ENCODE results near the gene DES. TPM values are rescaled to one million over a fixed set of nuclear protein-coding genes. Genes with fewer than 3 reads are reported as not detected.

DES gene
- total and polyA plus RNA-seq, 2 experiments from 2014 or later, result 1.3 to 2.0 TPM

GRCh38 chr2:219448099-219448775 lies 30.1 kb downstream of the DES start (continued):
- TF ChIP-seq REST (IDR thresholded peaks at IDR 0.05; ENCODE audit: unreplicated experiment) (no peak), ZNF114 (CRISPR knock-in tag; IDR thresholded peaks at IDR 0.05) (no peak), ETS1 (IDR thresholded peaks at IDR 0.05) (no peak), CTCF (conservative IDR thresholded peaks at IDR 0.05; ENCODE audit: low read depth in 2 of 2) (no peak), ZNF331 (CRISPR knock-in tag; IDR thresholded peaks at IDR 0.05; ENCODE audit: low read depth) (no peak), EZH2 (IDR thresholded peaks at IDR 0.05; ENCODE audit: low read depth, unreplicated experiment) (no peak), CREB1 (CRISPR knock-in tag; IDR thresholded peaks at IDR 0.05; ENCODE audit: low read depth) (no peak)

- peak overlapping the region; percentile 56 for H3K4me3 ChIP-seq
- Mint-ChIP-seq H3K4me1 (peaks cover 35% of the 10 kb centered on the region), H3K27me3 (ENCODE audit: insufficient read depth, low read depth, poor library complexity) (peaks cover 38% of the 10 kb centered on the region)
Measured at GRCh38 chr2:219448776-219449341, 30.7 kb downstream of the DES start.

More at GRCh38 chr2:219448776-219449341, 30.7 kb downstream of the DES start:
- Histone ChIP-seq H3K4me2 (peak overlapping the region; percentile 85), H3K9me2 (ENCODE audit: insufficient read depth) (no peaks in the 10 kb centered on the region), H3K36me3 (ENCODE audit: insufficient read depth) (no peaks in the 10 kb centered on the region), H3K4me1 (ENCODE audit: insufficient read depth) (peaks cover 31% of the 10 kb centered on the region), H3F3A (replicated peaks; ENCODE audit: low read depth) (0 out of 2 replicates have a peak, but pooled peaks cover 4% of the 10 kb centered on the region), H3K27me3 (ENCODE audit: insufficient read depth) (peaks cover 26% of the 10 kb centered on the region), H4K20me1 (replicated peaks; ENCODE audit: insufficient read depth) (no peaks in the 10 kb centered on the region; the same call in 1 of the 2 replicates), H2AFZ (no peak overlapping the region), H3K79me2 (replicated peaks; ENCODE audit: insufficient read depth) (no peaks in the 10 kb centered on the region), H3K27ac (ENCODE audit: low read depth) (no peak overlapping the region)
- ATAC-seq, result peak; percentile 83
- no peak overlapping the region for H3K27ac Mint-ChIP-seq
- H3K36me3 Mint-ChIP-seq (ENCODE audit: low read depth), result peaks cover 5% of the 10 kb centered on the region; the same call in 2 of the 3 replicates
- H3K9me3 Mint-ChIP-seq, result no peaks in the 10 kb centered on the region
- peak; percentile 86 for DNase-seq (ENCODE audit: low spot score)
- TF ChIP-seq EZH2 (IDR thresholded peaks at IDR 0.05; ENCODE audit: low read depth, unreplicated experiment) (no peak), CTCF (conservative IDR thresholded peaks at IDR 0.05; ENCODE audit: low read depth in 2 of 2) (peak; percentile 44 to 59), ETS1 (IDR thresholded peaks at IDR 0.05) (0 out of 2 replicates have a peak, but pooled peaks have one; percentile 21), POLR2AphosphoS5 (IDR thresholded peaks at IDR 0.05; ENCODE audit: low read depth) (peak; percentile 62), EZH2phosphoT487 (IDR thresholded peaks at IDR 0.05; ENCODE audit: unreplicated experiment) (no peak), ZNF331 (CRISPR knock-in tag; IDR thresholded peaks at IDR 0.05; ENCODE audit: low read depth) (no peak)
- peak overlapping the region; percentile 52; the same call in 2 of the 3 replicates for H3K4me3 Mint-ChIP-seq
